ENCODE data around the gene PARD3B.
"Not testable (repeated sequence)": the region's sequence is repeated elsewhere in the genome, so short reads cannot be mapped to it uniquely, and the experiment has no call there.

Gene PARD3B

GRCh38 chr2:205451901-205452512 is 906.7 kb downstream of the PARD3B start:
- DNase-seq: no peak

- DNase-seq: no peak
Observed at GRCh38 chr2:205453202-205453601, 907.9 kb downstream of the PARD3B start.

GRCh38 chr2:205456682-205457081 is 911.4 kb downstream of the PARD3B start:
- DNase-seq: no peak

- DNase-seq: no peak
Observed at GRCh38 chr2:205460217-205460616, 914.9 kb downstream of the PARD3B start.

GRCh38 chr2:205461169-205461568 is 915.9 kb downstream of the PARD3B start:
- DNase-seq: no peak

- DNase-seq: no peak
Observed at GRCh38 chr2:205461678-205462665, 916.7 kb downstream of the PARD3B start.

- no peak for DNase-seq
Observed at GRCh38 chr2:205462681-205463345, 917.5 kb downstream of the PARD3B start.

- DNase-seq: no peak
Observed at GRCh38 chr2:205463466-205464025, 918.3 kb downstream of the PARD3B start.

GRCh38 chr2:205464681-205465080 is 919.4 kb downstream of the PARD3B start:
- DNase-seq: no peak

- DNase-seq: no peak
Observed at GRCh38 chr2:205465791-205466190, 920.5 kb downstream of the PARD3B start.

- DNase-seq: no peak
Observed at GRCh38 chr2:205471776-205472175, 926.5 kb downstream of the PARD3B start.

GRCh38 chr2:205473791-205474190 is 928.5 kb downstream of the PARD3B start:
- DNase-seq: no peak

GRCh38 chr2:205474741-205475415 is 929.6 kb downstream of the PARD3B start:
- no peak for DNase-seq

GRCh38 chr2:205475416-205475768 is 930.1 kb downstream of the PARD3B start:
- DNase-seq: no peak

GRCh38 chr2:205477016-205477705 is 931.9 kb downstream of the PARD3B start:
- DNase-seq: no peak

- no peak for DNase-seq
Observed at GRCh38 chr2:205481861-205482260, 936.6 kb downstream of the PARD3B start.

GRCh38 chr2:205482399-205483081 is 937.3 kb downstream of the PARD3B start:
- DNase-seq: no peak

GRCh38 chr2:205483095-205483494 is 937.8 kb downstream of the PARD3B start:
- DNase-seq: no peak

- no peak for DNase-seq
Observed at GRCh38 chr2:205484215-205484614, 938.9 kb downstream of the PARD3B start.

GRCh38 chr2:205484764-205485163 is 939.5 kb downstream of the PARD3B start:
- DNase-seq: no peak

- DNase-seq: not testable (repeated sequence)
Observed at GRCh38 chr2:205493528-205493927, 948.3 kb downstream of the PARD3B start.
